GM21515 (cell line): ENCODE measurements around the gene PKD2L2.
"Not testable (repeated sequence)": the region's sequence is repeated elsewhere in the genome, so short reads cannot be mapped to it uniquely, and the experiment has no call there.

Experiments used
- ATAC-seq: cut with Tn5 transposase; IDR thresholded peaks from one replicate; pipeline ENCODE4 v1.9.1; 2021; ENCODE audit not compliant: unreplicated experiment

Gene PKD2L2

DNA sequence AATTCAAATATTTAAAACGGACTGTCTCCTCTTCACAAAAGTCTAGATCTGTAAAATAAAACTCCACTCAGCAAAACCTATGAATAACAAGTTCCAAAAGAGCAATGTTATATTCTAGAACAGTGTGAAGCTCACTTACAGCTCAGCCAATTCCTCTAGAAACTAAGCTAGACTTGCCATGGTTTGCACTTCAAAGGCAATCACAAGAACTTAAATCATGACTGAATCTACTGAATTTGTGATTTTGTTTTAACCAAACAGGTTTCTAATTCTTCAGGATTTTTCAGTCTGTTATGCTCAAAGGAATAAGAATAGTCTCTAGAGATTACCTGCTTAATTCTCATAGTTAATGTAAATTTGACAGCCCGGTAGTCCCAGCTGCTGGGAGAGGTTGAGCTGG, 1.4 kb upstream of the PKD2L2 start:
- ATAC-seq: no peak

DNA sequence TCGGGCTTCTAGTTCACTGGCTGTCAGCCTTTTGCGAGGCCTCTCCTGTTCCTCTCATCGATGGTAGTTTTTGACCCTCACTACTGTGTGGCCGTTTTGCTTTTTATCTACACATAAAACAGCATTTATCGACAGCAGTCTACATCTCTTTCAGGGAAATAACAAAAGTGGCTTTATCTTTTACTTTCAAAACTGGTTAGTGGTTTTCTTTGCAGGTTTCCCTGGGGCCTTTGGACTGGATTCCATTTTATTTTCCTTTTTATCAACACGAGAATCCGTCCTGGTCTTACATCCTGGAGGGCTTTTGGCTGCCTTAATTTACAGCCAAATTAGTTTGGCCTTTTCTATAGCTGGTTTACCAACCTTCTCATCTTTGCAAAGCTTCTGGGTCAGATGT, 793 bp upstream of the PKD2L2 start:
- no peak for ATAC-seq

DNA sequence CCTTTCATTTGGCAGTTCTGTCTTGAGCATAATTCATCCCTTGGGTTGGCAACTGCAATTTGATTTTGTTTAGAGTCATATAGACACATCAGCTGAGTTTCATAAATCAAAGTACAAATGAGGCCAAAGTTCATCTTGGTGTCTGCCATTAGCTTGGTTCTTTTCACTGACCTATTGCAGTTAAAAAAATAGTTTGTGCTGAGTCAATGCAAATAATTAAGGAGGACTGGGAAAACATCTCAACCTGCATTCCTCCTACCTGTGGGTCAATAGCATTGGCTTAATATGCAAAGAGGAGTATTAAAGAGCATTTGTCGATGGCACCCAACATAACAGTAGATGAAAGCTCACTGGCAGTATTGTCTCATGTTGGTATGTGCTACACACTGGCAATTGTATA, 1.6 kb downstream of the PKD2L2 start:
- no peak for ATAC-seq

DNA sequence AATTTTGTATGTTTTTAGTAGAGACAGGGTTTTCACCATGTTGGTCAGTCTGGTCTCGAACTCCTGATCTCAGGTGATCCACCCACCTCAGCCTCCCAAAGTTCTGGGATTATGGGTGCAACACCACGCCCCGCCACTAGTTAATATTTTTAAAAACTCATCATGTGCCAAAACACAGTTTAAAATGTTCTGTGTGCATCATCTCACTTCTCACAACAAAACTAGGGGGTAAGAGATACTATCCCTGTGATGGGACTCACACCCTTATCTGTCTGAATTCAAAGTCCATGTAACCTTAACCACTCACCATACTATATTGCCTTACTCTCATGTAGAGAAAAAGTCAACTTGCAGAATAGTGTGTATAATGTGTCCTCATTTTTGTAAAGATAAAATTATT, 2.6 kb downstream of the PKD2L2 start:
- no peak for ATAC-seq

DNA sequence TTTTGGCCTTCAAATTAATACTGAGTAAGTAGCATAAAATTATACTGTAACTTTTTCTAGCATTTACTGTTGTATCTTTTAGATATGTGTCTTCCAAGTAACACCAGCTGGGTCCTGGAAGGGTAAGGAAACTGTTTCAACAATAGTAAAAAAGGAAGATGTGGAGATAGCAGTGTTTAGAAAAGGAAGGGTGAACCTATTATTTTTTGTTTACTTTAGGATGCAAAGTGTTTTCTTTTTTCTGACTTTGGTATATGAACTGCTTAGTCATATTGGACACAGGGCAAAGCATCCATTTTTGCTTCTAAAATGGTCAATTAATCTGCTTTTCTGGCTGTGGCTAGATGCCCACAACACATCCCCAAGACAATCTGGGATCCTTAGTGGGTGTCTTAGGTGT, 5.3 kb downstream of the PKD2L2 start:
- ATAC-seq: no peak

DNA sequence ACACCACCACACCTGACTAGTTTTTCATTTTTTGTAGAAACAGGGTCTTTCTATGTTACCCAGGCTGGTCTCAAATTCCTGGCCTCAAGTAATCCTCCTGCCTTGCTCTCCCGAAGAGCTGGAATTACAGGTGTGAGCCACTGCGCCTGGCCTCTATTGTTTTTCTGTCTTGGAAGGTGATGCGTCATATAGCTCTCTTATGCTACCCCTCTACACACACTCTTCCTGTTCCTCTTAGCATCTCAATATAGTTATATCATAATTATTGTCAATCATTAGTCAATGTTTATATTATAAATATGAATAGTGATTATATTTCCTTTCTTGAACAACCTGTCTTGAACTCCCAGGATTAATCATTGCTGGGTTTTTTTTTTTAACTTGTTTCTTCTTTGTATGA, 7.3 kb downstream of the PKD2L2 start:
- no peak for ATAC-seq

DNA sequence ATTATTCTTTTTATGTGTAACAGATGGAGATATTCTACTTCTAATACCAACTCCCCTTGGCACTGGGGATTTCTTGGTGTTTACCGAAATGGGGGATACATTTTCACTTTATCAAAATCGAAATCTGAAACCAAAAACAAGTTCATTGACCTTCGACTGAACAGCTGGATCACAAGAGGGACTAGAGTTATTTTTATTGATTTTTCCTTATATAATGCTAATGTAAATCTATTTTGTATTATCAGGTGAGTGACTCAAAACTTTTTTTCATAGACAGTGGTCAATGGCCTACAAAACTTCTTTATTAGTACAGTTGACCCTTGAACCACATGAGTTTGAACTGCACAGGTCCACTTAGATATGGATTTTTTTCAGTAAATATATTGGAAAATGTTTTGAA, 10.2 kb downstream of the PKD2L2 start:
- ATAC-seq: no peak

DNA sequence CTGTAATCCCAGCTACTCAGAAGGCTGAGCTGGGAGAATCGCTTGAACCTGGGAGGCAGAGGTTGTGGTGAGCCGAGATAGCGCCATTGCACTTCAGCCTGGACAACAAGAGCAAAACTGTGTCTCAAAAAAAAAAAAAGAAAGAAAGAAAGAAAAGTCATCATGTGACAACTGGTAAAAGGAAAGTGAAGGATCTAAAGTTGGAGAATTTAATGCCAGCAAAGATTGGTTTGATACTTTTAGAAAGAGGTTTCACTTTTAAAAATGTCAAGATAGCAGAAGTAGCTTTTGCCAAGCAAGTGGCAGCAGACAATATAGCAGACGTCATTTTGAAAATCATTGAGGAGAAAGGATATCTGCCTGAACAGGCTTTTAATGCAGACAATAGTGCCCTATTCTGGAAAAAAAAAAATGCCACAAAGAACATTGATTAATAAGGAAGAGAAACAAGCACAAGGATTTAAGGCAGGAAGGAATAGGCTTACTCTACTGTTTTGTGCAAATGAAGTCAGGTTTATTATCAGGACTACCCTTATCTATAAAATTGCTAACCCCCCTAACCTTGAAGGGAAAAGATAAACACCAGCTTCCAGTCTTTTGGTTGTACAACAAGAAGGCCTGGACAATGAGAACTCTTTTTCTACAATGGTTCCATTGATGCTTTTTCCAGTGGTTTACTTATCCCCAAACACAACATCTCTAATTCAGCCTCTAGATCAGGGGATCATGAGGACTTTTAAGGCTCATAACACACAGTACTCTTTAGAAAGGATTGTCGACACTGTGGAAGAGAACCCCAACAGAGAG, 12.0 kb downstream of the PKD2L2 start:
- no peak for ATAC-seq

DNA sequence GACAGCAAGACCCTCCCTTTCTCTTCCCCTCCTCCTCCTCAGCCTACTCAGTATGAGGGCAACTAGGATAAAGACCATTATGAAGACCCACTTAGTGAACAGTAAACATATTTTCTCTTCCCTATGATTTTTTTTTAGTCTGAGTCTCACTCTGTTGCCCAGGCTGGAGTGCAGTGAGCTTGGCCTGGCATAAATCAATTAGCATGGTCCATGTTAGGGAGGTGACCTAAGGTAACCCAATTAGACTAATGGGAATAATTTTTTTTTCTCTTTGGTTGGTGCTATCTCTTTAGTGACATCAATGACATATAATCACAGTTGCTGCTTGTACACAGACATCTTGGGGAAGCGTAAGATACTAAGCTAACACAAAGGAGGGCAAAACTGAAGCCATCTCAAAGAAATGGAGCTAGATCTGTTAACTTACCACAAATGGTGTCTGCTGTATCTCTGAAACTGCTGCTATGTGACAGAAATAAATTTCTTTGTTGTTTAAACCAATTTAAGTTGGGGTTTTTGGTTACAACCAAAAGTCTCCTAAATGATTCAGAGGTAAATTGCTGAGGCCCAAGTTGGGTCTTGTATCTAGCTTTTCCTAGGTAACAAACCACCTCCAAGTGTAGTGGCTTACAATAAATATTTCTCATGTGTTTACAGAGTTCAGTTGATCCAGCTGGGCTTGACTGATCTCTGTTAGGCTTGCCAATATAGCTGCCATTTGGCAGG, 13.3 kb downstream of the PKD2L2 start:
- no peak for ATAC-seq

DNA sequence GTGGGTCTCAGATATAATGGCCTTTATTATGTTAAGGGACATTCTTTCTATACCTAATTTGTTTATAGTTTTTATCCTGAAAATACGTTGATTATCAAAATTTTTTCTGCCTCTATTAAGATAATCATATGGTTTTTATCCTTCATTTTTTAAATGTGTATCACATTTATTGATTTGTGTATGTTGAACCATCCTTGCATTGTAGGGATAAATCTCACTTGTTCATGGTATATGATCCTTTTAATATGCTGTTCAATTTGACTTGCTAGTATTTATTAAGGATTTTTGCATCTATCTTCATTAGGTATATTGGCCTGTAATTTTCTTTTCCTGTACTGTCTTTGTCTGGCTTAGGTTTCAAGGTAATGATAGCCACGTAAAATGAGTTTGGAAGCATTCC, 25.5 kb downstream of the PKD2L2 start:
- ATAC-seq: no peak

DNA sequence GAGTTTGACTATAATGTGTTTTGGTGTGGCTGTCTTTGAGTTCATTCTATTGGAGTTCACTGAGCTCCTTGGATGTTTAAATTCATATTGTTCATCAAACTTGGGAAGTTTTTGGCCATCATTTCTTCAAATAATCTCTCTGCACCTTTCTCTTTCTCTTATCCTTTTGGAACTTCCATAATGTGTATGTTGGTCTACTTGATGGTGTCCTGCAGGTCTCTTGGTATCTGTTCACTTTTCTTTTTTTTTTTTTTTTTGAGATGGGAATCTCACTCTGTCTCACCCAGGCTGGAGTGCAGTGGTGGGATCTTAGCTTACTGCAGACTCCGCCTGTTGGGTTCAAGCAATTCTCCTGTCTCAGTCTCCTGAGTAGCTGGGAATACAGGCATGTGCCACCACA, 27.7 kb downstream of the PKD2L2 start:
- no peak for ATAC-seq

DNA sequence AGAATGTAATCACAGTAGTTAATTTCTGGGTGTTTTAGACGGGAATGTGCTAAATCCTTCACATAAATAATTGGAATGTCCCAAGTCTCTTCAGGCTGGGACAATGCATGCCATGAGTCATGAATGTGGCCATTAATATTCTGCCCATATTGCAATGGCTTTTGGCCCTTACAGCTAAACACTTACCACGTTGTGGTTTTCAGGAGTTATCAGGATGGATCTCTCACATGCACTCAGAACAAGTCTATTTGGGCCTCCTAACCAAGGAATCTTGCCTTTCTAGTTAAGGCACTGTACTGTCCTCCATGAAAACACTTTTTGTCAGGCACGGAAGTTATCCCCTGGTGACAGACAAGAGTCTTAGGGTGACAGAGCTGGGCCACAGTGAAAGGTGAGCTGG, 32.7 kb downstream of the PKD2L2 start:
- no peak for ATAC-seq

DNA sequence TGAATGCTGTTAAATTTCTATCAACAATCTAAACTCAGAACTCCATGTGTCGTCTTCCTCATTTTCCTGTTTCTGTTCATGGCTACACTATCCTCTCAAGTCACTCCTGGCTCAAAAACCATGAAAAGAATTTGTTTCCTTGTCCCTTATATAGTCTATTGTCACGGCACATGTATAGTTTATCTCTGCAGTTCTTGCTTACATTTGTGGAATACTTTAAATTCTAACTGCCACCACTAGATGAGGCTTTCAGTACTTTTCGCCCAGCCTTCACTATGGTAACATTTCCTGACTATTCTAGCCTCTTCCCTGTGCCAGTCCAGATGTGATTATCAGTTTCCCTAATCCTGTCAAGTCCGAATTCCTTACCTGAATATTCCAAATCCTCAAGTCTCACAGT, 34.6 kb downstream of the PKD2L2 start:
- ATAC-seq: no peak

DNA sequence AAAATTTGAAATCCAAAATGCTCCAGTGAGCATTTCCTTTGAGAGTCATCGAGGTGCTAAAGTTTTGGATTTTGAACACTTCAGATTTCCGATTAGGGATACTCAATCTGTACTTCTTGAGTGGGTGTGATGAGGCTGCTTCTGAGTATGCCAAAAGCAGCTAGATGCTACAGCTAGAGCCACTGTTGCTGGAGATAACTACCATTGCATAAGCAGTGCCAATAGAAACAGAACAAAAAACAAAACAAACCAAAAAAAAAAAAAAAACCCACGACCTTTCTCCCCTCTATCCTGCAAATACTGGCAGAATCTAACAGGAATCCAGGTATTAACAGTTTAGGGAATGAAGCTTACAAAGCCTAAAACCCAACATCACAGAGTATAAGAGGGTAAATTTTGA, 43.5 kb downstream of the PKD2L2 start:
- no peak for ATAC-seq

DNA sequence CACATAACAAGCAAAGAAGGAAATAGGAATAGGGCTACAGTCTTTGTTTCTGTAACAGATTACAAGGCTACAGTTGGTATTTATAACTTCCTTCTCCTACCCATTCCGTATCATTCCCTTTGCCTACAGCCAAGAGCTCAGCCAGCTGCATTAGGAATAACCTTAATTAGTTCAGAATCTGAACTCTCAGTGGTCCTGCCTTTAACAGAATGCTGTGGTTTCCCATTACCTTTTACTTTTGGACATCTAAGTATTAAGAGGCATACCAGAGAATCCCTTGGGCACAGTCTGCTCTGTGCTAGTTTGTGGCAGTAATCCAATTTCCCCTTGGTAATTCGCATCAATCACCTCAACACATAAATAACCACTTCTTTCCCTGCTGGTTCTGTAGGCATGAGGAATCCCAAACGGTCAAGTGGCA, 44.2 kb downstream of the PKD2L2 start:
- no peak for ATAC-seq

DNA sequence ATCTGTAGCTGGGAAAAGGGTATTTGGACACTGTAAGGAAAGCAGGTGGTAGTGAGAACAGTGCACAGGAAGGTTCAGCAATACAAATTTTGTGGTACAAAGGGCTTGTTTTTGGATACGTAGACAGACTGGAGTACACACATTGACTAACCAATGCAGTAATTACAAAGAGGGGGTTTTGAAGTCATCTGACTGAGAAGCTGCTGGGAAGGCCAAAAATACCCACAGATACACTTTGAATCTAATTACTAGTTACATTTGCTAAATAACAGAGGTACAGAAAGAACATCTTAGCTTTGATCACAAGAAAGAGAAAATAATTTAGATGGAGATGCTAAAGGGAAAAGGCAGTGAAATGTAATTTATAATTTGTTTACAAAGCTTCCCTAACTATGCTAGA, 45.9 kb downstream of the PKD2L2 start:
- ATAC-seq: no peak

DNA sequence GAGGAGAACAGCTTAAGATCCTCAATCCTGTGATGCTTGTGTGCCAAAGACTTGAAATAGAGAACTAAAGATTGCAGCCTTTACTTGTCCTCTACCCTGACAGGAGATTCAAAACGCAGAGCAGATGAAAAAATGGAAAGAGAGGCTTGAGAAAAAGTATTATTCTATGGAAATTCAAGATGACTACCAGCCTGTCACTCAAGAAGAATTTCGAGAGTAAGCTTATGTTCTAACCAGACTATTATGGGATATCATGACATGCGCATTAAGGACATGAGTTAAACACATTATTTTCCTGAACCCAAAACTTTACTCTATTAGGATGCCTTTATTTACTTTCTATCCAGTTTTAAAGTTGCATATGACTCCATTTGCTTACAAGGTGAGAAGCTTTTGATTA, 46.4 kb downstream of the PKD2L2 start:
- ATAC-seq: no peak

DNA sequence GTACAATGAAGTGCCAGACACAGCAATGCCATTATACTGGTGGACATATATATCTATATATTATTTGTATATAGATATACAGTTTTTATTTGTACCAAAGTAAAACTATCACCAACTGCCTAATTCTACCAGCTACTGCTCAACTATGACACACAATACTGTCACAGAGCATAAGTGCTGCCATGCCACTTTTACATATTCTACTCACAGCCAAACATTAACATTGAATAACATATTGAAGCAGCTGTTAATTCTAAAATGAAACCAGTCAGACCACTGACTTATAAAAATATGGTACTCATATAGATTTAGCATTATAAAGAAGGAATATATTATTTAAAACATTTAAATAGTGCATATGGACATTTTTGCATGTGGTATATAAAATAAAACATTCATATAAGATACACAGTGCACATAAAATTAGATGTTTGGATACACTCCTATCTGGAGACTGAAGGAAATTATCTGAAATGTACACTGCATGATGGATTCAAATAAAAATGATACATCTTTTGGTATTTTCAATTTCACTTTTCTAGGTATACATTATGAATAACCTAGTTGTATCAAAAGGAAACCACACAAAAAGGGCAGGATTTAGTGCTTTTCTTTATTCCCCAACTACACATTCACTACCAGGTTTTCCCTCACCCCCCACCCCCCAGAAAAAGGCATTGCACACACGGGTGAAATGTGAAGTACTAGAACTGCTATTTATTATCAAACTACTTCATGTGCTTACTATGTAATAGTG, 48.9 kb downstream of the PKD2L2 start:
- no peak for ATAC-seq

DNA sequence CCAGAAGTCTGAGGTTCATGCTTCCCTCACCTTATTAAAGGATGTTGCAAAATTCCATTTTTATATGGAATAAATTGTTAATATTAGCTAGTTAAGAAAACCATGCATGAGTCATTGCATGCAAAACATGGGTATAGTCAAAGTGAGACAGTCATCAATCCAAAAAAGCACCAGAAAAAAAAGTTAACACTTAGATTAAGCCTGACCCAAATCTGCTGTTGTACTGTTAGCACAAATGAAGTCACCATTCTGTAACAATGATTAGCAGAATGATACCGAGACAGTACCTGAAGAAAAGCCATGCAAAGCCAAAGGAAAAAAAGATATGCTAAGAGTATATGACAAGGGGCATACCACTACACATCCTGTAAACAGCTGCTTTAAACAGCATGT, 49.5 kb downstream of the PKD2L2 start:
- no peak for ATAC-seq

DNA sequence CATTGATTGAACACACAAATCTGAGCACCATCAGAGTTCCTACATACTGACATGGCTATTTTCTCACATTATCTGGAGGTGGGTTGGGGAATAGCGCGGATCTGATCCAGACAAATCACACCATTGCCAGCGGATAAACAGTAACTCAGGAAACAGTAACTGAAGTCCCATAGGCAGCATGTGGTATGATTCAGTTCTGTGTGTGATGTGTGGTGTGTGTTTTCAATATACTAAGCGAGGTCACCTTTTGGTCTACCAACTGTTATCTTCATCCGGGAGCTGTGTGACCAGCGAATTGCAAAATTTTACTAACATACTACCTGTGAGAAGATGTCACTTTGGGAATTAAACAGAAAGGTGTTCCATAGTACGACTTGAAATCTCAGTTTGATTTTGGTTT, 50.1 kb downstream of the PKD2L2 start:
- no peak for ATAC-seq

DNA sequence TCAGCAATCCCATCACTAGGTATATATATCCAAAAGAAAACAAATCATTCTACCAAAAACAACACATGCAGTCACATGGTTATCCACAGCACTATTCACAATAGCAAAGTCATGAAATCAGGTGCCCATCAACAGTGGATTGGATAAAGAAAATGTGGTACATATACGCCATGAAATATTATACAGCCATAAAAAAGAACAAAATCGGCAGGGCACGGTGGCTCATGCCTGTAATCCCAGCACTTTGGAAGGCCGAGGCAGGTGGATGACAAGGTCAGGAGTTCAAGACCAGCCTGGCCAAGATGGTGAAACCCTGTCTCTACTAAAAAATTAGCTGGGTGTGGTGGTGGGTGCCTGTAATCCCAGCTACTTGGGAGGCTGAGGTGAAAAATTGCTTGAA, 55.0 kb downstream of the PKD2L2 start:
- not testable (repeated sequence) for ATAC-seq

DNA sequence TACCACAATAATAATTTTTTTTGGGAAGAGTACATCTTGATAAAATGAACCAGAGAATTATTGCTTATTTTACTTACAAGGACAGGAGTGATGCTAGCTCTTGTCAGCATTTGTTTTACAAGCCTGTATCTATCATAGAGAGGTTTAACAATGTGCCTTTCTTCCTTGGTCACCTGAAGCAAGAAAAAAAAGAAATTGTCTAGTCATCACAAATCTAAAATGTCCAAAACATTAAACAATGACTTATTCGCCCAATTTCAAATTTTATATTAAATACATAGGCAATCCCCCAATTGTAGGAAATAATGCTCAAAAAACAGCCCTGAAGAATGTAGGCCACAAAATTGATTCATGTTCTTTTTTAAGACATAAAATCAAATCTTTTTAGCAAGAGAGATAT, 56.6 kb downstream of the PKD2L2 start:
- no peak for ATAC-seq
